Psoas muscle (tissue), 8 donors: ENCODE data around the gene BCAS1. TPM values are rescaled to one million over a fixed set of nuclear protein-coding genes. Genes with fewer than 3 reads are reported as not detected.
"Not testable (repeated sequence)": the region's sequence is repeated elsewhere in the genome, so short reads cannot be mapped to it uniquely, and the experiment has no call there.

ENCODE experiments used
- ATAC-seq, 4 donors: fragments of 200-7000 bp; cut with Tn5 transposase; one replicate each; pipeline ENCODE4 v1.9.1; 2020; ENCODE audit warnings: moderate library complexity in 3 of 4, mild to moderate bottlenecking in 2 of 4
- DNase-seq, 2 donors: peaks; one replicate each; pipeline ENCODE4 v3.0.0-alpha.2; 2020
- H3K27ac ChIP-seq: fragments of 200-600 bp; one replicate; pipeline ENCODE4 v1.8.0; 2022
- H3K27me3 ChIP-seq, 3 donors: fragments of 200-600 bp in 1 of 3; one replicate each; pipeline versions ENCODE4 v1.6.1 to v1.8.0; 2013 to 2022; ENCODE audit warnings: low read length in 2 of 3, mild to moderate bottlenecking in 2 of 3, moderate library complexity in 1 of 3; ENCODE audit not compliant: insufficient read depth in 3 of 3
- H3K36me3 ChIP-seq, 2 donors: fragments of 200-600 bp in 1 of 2; one replicate each; pipeline versions ENCODE4 v1.6.1 to v1.8.0; 2013 to 2022; ENCODE audit warnings: low read depth in 1 of 2, mild to moderate bottlenecking in 1 of 2, moderate library complexity in 1 of 2; ENCODE audit not compliant: insufficient read depth in 1 of 2
- H3K4me1 ChIP-seq: fragments of 200-600 bp; one replicate; pipeline ENCODE4 v1.8.0; 2022
- H3K4me3 ChIP-seq: fragments of 200-600 bp; one replicate; pipeline ENCODE4 v1.8.0; 2022; ENCODE audit warnings: mild to moderate bottlenecking
- H3K9me3 ChIP-seq: fragments of 200-600 bp; one replicate; pipeline ENCODE4 v1.8.0; 2022
- CTCF ChIP-seq: fragments of 200-600 bp; IDR thresholded peaks from one replicate; pipeline ENCODE4 v1.8.0; 2022; ENCODE audit warnings: antibody characterized with exemption
- WGBS, 3 donors: extraction: QIAGEN DNeasy Blood & Tissue Kit; methylation state at CpG; one replicate each; pipeline versions ENCODE4 v1.1.6 to v1.1.7; 2013; 5-methylcytosine and 5-hydroxymethylcytosine counted together
- intact Hi-C, 2 donors: fragments of 100-400 bp; cut with DNase I; formaldehyde crosslinking; loops; one replicate each; pipeline versions ENCODE4 v1.11.0 to v1.14.2; 2022
- polyA plus RNA-seq, 3 donors: library from polyadenylated mRNA; stranded (reverse); fragments of 200-250 nt; gene quantifications; one replicate each; pipeline ENCODE4 v1.2.3, GENCODE V29; 2013
- total RNA-seq, 4 donors: library from RNA; stranded (reverse); fragmentation: NEBNext Ultra II Directional in 2 of 4; extraction: Animal tissue kit (Norgen Biotek cat#: 25700) in 2 of 4; gene quantifications; one replicate each; pipeline versions ENCODE4 v1.2.1 to v1.2.4, GENCODE V29; 2021 to 2023
- donor health status: healthy with polysubstance abuse.
- donor health status: DM: no; HTN: no; CAD: no; lungs with moderate emphysema.
- donor health status: Bipolar disorder and iron deficiency.
- donor health status: healthy.
- donor health status: DM: yes; HTN: yes; CAD: no.
- donor health status: DM: no; HTN: no; CAD: no.
- donor health status: DM: no; HTN: no; CAD: no.
- donor health status: DM: yes; HTN: yes; CAD: no.

BCAS1 gene
- total and polyA plus RNA-seq, 7 donors: 0.01 to 0.26 (median 0.16) TPM; not detected in 2

GRCh38 chr20:53937339-53937741 is 133.1 kb downstream of the BCAS1 start:
- Histone ChIP-seq H3K27me3 (no peaks in the 10 kb centered on the region), H3K27ac (no peak overlapping the region), H3K4me1 (peaks cover 10% of the 10 kb centered on the region), H3K36me3 (no peaks in the 10 kb centered on the region), H3K9me3 (no peaks in the 10 kb centered on the region), H3K4me3 (no peak overlapping the region)
- TF ChIP-seq CTCF: no peak
- DNase-seq (no peak), ATAC-seq (no peak)
- intact Hi-C loops: loop anchor here in 1 of 2 donors (2.0 kb wide), 1 partner anchor 69 kb away; no protein-coding TSS in a partner anchor
- 94 to 96% (median 95%) methylated on average over 5 of the region's 5 CpGs for WGBS, 3 donors

GRCh38 chr20:53935344-53936084 is 134.9 kb downstream of the BCAS1 start:
- H3K27ac ChIP-seq: peak overlapping the region; percentile 56
- no peak for TF ChIP-seq CTCF
- 63 to 66% (median 65%) methylated on average over 5 of the region's 5 CpGs for WGBS, 3 donors
- no peak overlapping the region for H3K4me3 ChIP-seq
- no peaks in the 10 kb centered on the region for H3K27me3 ChIP-seq
- no peaks in the 10 kb centered on the region for H3K36me3 ChIP-seq
- peaks cover 10% of the 10 kb centered on the region for H3K4me1 ChIP-seq
- ATAC-seq (no peak), DNase-seq (no peak)
- no peaks in the 10 kb centered on the region for H3K9me3 ChIP-seq
- intact Hi-C loops: loop anchor here in 1 of 2 donors (2.0 kb wide), 1 partner anchor 67 kb away; no protein-coding TSS in a partner anchor

GRCh38 chr20:53934421-53935343 is 135.7 kb downstream of the BCAS1 start:
- Histone ChIP-seq H3K4me3 (no peak overlapping the region), H3K36me3 (no peaks in the 10 kb centered on the region), H3K27ac (peak overlapping the region; percentile 56), H3K9me3 (no peaks in the 10 kb centered on the region), H3K4me1 (peaks cover 6% of the 10 kb centered on the region), H3K27me3 (no peaks in the 10 kb centered on the region)
- DNase-seq (no peak), ATAC-seq (peak in 1 of 4 donors; percentile 47)
- WGBS, 3 donors: 39 to 47% (median 43%) methylated on average over 6 of the region's 6 CpGs
- intact Hi-C loops: no loop called here
- no peak for TF ChIP-seq CTCF

GRCh38 chr20:53933232-53933846 is 137.1 kb downstream of the BCAS1 start:
- Histone ChIP-seq H3K4me1 (peaks cover 6% of the 10 kb centered on the region), H3K27me3 (no peaks in the 10 kb centered on the region), H3K9me3 (no peaks in the 10 kb centered on the region), H3K27ac (no peak overlapping the region), H3K36me3 (no peaks in the 10 kb centered on the region), H3K4me3 (no peak overlapping the region)
- DNase-seq (no peak), ATAC-seq (no peak)
- no peak for TF ChIP-seq CTCF
- intact Hi-C loops: no loop called here
- 91 to 97% (median 94%) methylated on average over 2 of the region's 2 CpGs for WGBS, 3 donors

- H3K4me3 ChIP-seq, H3K27ac ChIP-seq, H3K36me3 ChIP-seq, H3K27me3 ChIP-seq, H3K4me1 ChIP-seq, ATAC-seq, intact Hi-C loops, DNase-seq, H3K9me3 ChIP-seq: not testable (repeated sequence)
- 94 to 96% (median 94%) methylated on average over 5 of the region's 5 CpGs for WGBS, 3 donors
These were observed 137.7 kb downstream of the BCAS1 start for GRCh38 chr20:53932655-53933192.
